NCI-H69 (cell line): ENCODE data around the gene TTBK1.

Source experiments
- DNase-seq: peaks from one replicate; lab custom pipeline; 2025; lab: John Stamatoyannopoulos, UW

Gene TTBK1

GRCh38 chr6:43223175-43223574 lies 20.1 kb upstream of the TTBK1 start:
- DNase-seq, result no peak

- DNase-seq, result no peak
These were observed 17.0 kb upstream of the TTBK1 start for GRCh38 chr6:43226192-43226851.

- peak; percentile 86 for DNase-seq
These were observed 14.1 kb upstream of the TTBK1 start, which contains the start of gene DNPH1 for GRCh38 chr6:43228951-43229802. TSS of gene DNPH1 (minus strand) at chr6:43229481. CDS start at chr6:43229456, 25 bp downstream.

- no peak for DNase-seq
These were observed 13.3 kb upstream of the TTBK1 start for GRCh38 chr6:43229803-43230620.

GRCh38 chr6:43231053-43231452 lies 12.2 kb upstream of the TTBK1 start:
- DNase-seq, result no peak

GRCh38 chr6:43231735-43232450 lies 11.4 kb upstream of the TTBK1 start:
- no peak for DNase-seq

GRCh38 chr6:43235841-43236240 lies 7.4 kb upstream of the TTBK1 start:
- DNase-seq, result no peak

GRCh38 chr6:43239054-43239453 lies 4.2 kb upstream of the TTBK1 start:
- no peak for DNase-seq

- no peak for DNase-seq
These were observed 2.3 kb upstream of the TTBK1 start for GRCh38 chr6:43240950-43241349.

GRCh38 chr6:43241446-43241845 lies 1.8 kb upstream of the TTBK1 start:
- DNase-seq, result no peak

- DNase-seq, result no peak
These were observed 512 bp downstream of the TTBK1 start for GRCh38 chr6:43243664-43244321.

- peak; percentile 85 for DNase-seq
These were observed 3.2 kb downstream of the TTBK1 start for GRCh38 chr6:43246301-43247113.

GRCh38 chr6:43247114-43247999 lies 4.1 kb downstream of the TTBK1 start:
- peak; percentile 91 for DNase-seq

- no peak for DNase-seq
These were observed 4.8 kb downstream of the TTBK1 start for GRCh38 chr6:43248101-43248500.

- no peak for DNase-seq
These were observed 5.5 kb downstream of the TTBK1 start for GRCh38 chr6:43248791-43249190.

GRCh38 chr6:43250992-43251373 lies 7.7 kb downstream of the TTBK1 start:
- DNase-seq, result peak; percentile 90

- no peak for DNase-seq
These were observed 10.1 kb downstream of the TTBK1 start for GRCh38 chr6:43253401-43253800.

GRCh38 chr6:43254138-43254817 lies 11.0 kb downstream of the TTBK1 start:
- no peak for DNase-seq

- no peak for DNase-seq
These were observed 11.6 kb downstream of the TTBK1 start for GRCh38 chr6:43254846-43255245.
